Measurements from ENCODE around the gene CTNNBL1. TPM values are rescaled to one million over a fixed set of nuclear protein-coding genes. Genes with fewer than 3 reads are reported as not detected.

CTNNBL1 gene
- total RNA-seq, 1 donor from 2014 or later, result 26.2 TPM

- peak; percentile 35 for DNase-seq (ENCODE audit: low spot score)
These were observed 221.0 kb downstream of the CTNNBL1 start for GRCh38 chr20:37914672-37915433.

GRCh38 chr20:37915434-37915787 is 221.6 kb downstream of the CTNNBL1 start:
- DNase-seq (ENCODE audit: low spot score), result no peak

- DNase-seq (ENCODE audit: low spot score), result no peak
These were observed 222.2 kb downstream of the CTNNBL1 start for GRCh38 chr20:37915800-37916570.

GRCh38 chr20:37917461-37917860 is 223.6 kb downstream of the CTNNBL1 start:
- no peak for DNase-seq (ENCODE audit: low spot score)

- DNase-seq (ENCODE audit: low spot score), result no peak
These were observed 224.2 kb downstream of the CTNNBL1 start for GRCh38 chr20:37918035-37918434.

- DNase-seq (ENCODE audit: low spot score), result peak; percentile 80
These were observed 225.7 kb downstream of the CTNNBL1 start for GRCh38 chr20:37919389-37920040.

GRCh38 chr20:37920270-37920669 is 226.4 kb downstream of the CTNNBL1 start:
- DNase-seq (ENCODE audit: low spot score), result no peak

- no peak for DNase-seq (ENCODE audit: low spot score)
These were observed 227.0 kb downstream of the CTNNBL1 start for GRCh38 chr20:37920679-37921322.

GRCh38 chr20:37921341-37921929 is 227.6 kb downstream of the CTNNBL1 start:
- DNase-seq (ENCODE audit: low spot score), result no peak

Other genes starting within 250 kb of the CTNNBL1 start
- gene NNAT, start 172.8 kb upstream of the CTNNBL1 start, total RNA-seq (ENCODE audit: insufficient read depth, low replicate concordance), result 5.3 TPM
- 39.2 TPM for gene BLCAP, start 166.2 kb upstream of the CTNNBL1 start, total RNA-seq (ENCODE audit: insufficient read depth, low replicate concordance)
- not detected for gene VSTM2L, start 209.1 kb downstream of the CTNNBL1 start, total RNA-seq (ENCODE audit: insufficient read depth, low replicate concordance)

Measured in umbilical cord (tissue), 2 donors.